Central memory CD4-positive, alpha-beta T cell (primary cell): Measurements from ENCODE around the gene TECTA.
"Not testable (repeated sequence)": the region's sequence is repeated elsewhere in the genome, so short reads cannot be mapped to it uniquely, and the experiment has no call there.

ENCODE experiments used
- DNase-seq: peaks from one replicate; pipeline ENCODE4 v3.0.0; 2022

TECTA gene

DNA sequence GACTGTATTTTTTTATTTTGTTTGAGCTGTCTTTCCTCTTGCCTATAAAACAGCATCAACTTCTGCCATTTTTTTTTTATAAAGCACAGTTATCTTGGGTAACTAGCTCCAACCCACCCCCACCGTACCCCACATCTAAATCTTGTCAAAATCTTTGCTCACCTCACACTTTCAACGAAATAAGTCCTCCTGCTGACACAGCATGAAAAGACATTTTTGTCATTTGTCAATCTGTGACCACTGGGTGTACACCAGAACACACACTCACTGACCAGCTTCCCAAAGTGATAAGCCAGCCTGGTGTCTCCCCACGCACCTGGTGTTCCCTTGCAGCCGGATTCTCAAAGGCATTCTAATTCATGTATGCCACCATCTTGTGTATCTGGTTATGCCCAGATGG, 1.7 kb upstream of the TECTA start:
- no peak for DNase-seq

- DNase-seq = no peak
Measured at GRCh38 chr11:121099885-121100284, 1.2 kb upstream of the TECTA start.

- DNase-seq = no peak
Measured at GRCh38 chr11:121104312-121104762, 3.3 kb downstream of the TECTA start.

DNA sequence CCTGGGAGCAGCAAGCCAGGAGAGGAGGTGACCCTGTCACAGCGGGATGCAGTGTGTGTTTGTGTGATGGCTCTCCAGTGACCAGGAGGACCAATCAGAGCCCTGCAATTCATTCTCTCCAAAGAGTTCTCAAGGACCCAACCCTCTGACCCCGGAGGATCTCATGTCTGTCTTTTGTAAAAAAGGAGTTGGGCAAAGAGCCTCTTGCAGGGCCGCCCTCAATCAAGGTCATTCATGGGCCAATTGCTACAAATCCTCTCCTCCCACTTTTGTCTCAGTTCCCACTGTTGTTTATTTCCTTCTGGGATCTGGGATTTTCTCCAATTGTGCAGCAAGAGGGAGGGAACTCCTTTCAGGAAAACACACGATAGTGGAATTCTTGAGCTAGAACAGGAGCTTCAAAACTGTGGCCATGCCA, 4.0 kb downstream of the TECTA start:
- no peak for DNase-seq

- DNase-seq = no peak
Measured at GRCh38 chr11:121105481-121106195, 4.6 kb downstream of the TECTA start.

- no peak for DNase-seq
Measured at GRCh38 chr11:121106812-121107211, 5.8 kb downstream of the TECTA start.

DNA sequence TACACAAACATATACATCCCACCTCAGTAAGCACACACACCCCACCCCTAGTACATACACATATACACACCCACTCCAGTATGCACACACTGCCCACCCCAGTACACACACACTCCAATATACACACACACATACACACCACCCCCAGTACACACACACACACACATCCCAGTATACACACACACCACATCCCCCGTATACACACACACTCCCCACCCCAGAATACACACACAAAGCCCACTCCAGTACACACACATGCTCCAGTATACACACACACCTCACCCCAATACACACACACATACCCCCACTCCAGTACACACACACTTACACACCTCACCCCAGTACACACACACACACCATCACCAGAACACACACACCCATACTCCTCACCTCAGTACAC, 7.4 kb downstream of the TECTA start:
- DNase-seq = no peak

GRCh38 chr11:121109471-121109870, 8.4 kb downstream of the TECTA start:
- DNase-seq = no peak

GRCh38 chr11:121109916-121110586, 9.0 kb downstream of the TECTA start:
- no peak for DNase-seq

GRCh38 chr11:121110871-121111724, 10.1 kb downstream of the TECTA start:
- DNase-seq = no peak

- peak; percentile 3 for DNase-seq
Measured at GRCh38 chr11:121112498-121113455, 11.7 kb downstream of the TECTA start.

DNA sequence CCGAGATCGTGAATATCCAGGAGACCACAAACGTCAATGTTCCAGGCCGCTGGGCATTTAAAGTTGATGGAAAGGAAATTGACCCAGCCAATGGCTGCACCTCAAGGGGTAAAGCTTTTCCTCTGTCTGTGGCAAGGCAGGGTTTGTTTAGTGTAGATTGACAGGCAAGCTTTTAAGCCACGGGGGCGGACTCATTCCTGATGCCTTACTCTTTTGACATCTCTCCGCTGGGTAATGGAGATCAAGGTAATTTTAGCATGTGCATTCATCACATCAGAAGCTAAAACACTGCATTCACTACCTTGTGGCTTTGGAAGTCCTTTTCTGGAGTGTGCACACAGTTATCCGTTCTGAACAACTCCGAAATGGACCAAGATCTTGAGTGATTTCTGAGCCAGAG, 12.6 kb downstream of the TECTA start:
- no peak for DNase-seq

GRCh38 chr11:121115024-121115423, 14.0 kb downstream of the TECTA start:
- DNase-seq = not testable (repeated sequence)

DNA sequence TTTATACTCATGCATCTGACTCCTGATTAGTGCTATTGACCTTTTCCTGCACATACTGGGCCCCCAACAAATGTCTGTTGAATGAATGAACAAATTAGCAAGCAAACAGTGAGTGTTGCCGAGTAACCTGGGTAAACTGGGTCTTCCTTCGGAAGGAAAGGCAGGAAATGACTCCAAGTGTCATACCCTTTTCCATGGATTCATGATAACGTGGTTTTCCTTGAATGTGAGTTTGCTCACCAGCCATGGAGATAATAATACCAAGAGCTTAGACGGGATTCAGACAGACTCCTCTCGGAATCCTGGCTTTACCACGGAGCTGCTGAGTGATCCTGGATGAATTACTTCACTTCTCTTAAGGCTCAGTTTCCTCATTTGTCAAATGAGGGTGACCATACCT, 16.7 kb downstream of the TECTA start:
- no peak for DNase-seq

DNA sequence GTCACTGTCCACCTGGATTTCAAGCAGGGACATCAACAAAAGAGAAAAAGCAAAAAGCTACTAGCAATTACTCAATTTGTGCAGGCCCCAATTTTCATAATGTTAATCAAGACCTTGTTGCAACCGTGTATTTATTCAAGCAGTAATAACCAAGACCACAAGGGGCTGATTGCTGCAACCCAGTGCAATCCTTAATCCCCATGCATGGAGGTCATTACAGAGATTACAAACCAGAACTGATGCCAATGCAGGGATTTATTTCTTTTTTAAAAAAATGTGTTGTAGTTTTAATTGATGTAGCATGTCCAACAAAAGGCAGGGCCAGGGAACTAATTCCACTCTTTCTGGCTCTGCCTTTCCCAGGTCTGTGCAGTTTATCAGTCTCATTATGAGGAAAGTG, 18.4 kb downstream of the TECTA start:
- no peak for DNase-seq

DNA sequence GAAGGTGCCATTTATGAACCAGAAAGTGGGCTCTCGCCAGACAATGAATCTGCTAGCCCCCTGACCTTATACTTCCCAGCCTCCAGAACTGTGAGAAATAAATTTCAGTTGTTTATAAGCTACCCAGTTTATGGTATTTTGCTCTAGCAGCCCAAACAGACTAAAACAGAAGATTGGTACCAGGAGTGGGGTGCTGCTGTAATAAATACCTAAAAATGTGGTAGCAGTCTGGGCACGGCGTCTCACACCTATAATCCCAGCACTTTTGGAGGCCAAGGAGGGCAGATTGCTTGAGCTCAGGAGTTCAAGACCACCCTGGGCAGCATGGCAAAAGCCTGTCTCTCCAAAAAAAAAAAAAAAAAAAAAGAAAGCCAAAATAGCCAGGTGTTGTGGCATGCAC, 21.3 kb downstream of the TECTA start:
- DNase-seq = no peak

DNA sequence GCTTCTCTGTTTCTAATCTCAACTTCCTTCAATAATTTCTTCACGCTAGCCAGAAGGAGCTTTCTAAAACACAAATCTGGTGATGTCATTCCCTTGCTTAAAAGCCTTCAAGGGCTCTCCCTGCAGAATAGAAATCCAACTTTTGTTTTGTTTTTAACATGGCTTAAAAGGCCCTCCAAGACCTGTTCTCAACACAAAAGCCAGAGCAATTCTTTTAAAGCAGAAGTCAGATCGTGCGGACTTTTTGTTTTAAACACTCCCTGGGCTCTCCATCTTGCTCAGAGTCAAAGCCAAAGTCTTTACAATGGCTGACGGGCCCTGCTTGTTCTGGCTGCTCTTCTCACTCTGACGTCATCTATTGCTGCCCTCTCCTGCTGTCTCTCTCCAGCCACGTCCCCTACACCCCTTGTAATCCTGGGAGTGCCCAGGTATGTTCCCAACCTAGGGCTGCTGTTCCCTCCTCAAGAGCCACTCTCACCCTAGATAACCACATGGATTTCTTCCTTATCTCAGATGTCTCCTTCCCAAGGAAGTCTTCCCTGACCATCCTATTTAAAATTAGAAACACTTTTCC, 22.5 kb downstream of the TECTA start:
- no peak for DNase-seq

GRCh38 chr11:121127809-121128208, 26.8 kb downstream of the TECTA start:
- no peak for DNase-seq

DNA sequence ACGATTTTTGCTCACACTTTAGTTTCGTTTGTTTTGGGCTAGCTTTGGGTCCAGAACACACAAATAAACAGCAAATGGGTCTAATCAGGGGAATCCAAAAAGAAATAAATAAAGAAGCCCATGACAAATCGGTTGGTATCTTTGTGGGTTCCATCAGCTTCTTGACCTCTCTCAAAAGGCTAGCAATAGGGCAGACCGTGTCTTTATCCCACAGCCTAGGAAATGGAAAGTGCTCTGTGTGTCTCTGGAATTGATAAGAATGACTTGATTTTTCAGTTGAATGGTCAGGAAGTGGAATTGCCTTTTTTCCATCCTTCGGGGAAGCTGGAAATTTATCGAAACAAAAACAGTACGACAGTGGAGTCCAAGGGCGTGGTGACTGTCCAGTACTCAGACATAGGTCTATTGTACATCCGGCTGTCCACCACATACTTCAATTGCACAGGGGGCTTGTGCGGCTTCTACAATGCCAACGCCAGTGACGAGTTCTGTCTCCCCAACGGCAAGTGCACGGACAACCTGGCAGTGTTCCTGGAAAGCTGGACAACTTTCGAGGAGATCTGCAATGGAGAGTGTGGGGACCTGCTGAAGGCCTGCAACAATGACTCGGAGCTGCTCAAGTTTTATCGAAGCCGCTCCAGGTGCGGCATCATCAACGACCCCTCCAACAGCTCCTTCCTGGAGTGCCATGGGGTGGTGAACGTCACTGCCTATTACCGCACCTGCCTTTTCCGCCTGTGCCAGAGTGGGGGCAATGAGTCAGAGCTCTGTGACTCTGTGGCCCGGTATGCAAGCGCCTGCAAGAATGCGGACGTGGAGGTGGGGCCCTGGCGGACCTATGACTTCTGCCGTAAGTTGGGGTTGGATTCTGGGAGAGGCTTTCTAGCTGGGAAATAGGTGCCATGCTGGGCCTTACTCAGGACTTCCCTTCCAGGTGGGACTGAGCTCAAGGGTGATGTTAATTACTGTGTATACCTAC, 28.6 kb downstream of the TECTA start:
- no peak for DNase-seq

- DNase-seq = no peak
Measured at GRCh38 chr11:121131656-121132055, 30.6 kb downstream of the TECTA start.
